Uterus (tissue), 2 donors: ENCODE results near the gene SYCE1.

Experiments
- CTCF ChIP-seq, 4 experiments: fragments of 200-600 bp in 2 of 4; fragments of 450-650 bp in 2 of 4; sonication (generic) in 2 of 4; IDR thresholded peaks; one replicate each; pipeline ENCODE4 v1.5.1; 2016 to 2019; ENCODE audit warnings: antibody characterized with exemption in 4 of 4, mild to moderate bottlenecking in 2 of 4, moderate library complexity in 1 of 4
- POLR2A ChIP-seq, 2 donors: fragments of 450-650 bp; IDR thresholded peaks; one replicate each; pipeline ENCODE4 v1.6.1; 2016; ENCODE audit warnings: antibody characterized with exemption in 2 of 2, mild to moderate bottlenecking in 1 of 2, moderate library complexity in 1 of 2

- TF ChIP-seq CTCF (IDR thresholded peaks at IDR 0.05) (peak; percentile 44 to 74 (median 64)), POLR2A (IDR thresholded peaks at IDR 0.05) (no peak)
Measured at GRCh38 chr10:133520193-133520738, 45.1 kb downstream of the SYCE1 start.
